KOPT-K1 (cell line): Measurements from ENCODE around the gene KAT6B.
"Not testable (repeated sequence)": the region's sequence is repeated elsewhere in the genome, so short reads cannot be mapped to it uniquely, and the experiment has no call there.

ENCODE experiments used
- H3K27ac ChIP-seq: fragments of 200-600 bp; sonication (generic); 2 replicates; pipeline ENCODE4 v1.5.1; 2016; ENCODE audit warnings: antibody characterized with exemption, mild to moderate bottlenecking, low read depth, low read length; ENCODE audit not compliant: poor library complexity, severe bottlenecking
- H3K36me3 ChIP-seq: fragments of 200-600 bp; sonication (generic); 2 replicates; pipeline ENCODE4 v1.5.1; 2017; ENCODE audit warnings: antibody characterized with exemption, mild to moderate bottlenecking, low read length, moderate library complexity; ENCODE audit not compliant: insufficient read depth
- H3K9me3 ChIP-seq: fragments of 200-600 bp; sonication (generic); 2 replicates; pipeline ENCODE4 v1.5.1; 2017; ENCODE audit warnings: antibody characterized with exemption, low read length, mild to moderate bottlenecking; ENCODE audit not compliant: insufficient read depth, poor library complexity, severe bottlenecking

KAT6B gene

GRCh38 chr10:74826142-74827044 is at the start of gene KAT6B:
KAT6B (plus strand) TSS chr10:74826600; CDS start chr10:74842858, 16,258 bp downstream.
- Histone ChIP-seq H3K36me3 (no peaks in the 10 kb centered on the region), H3K27ac (peak within 1 kb of the TSS; percentile 92), H3K9me3 (no peaks in the 10 kb centered on the region)

- H3K9me3 ChIP-seq = peaks cover 35% of the 10 kb centered on the region
- no peaks in the 10 kb centered on the region for H3K36me3 ChIP-seq
Measured at GRCh38 chr10:74778436-74779094, 47.8 kb upstream of the KAT6B start.

GRCh38 chr10:74781870-74782269 is 44.5 kb upstream of the KAT6B start:
- not testable (repeated sequence) for H3K27ac ChIP-seq, H3K36me3 ChIP-seq
- H3K9me3 ChIP-seq = peaks cover 17% of the 10 kb centered on the region

More at GRCh38 chr10:74778436-74779094, 47.8 kb upstream of the KAT6B start:
- H3K27ac ChIP-seq = no peak overlapping the region

- no peaks in the 10 kb centered on the region for H3K9me3 ChIP-seq
- no peak overlapping the region for H3K27ac ChIP-seq
- no peaks in the 10 kb centered on the region for H3K36me3 ChIP-seq
Measured at GRCh38 chr10:74784462-74784861, 41.9 kb upstream of the KAT6B start.

GRCh38 chr10:74786126-74786525 is 40.3 kb upstream of the KAT6B start:
- Histone ChIP-seq H3K9me3 (no peaks in the 10 kb centered on the region), H3K36me3 (no peaks in the 10 kb centered on the region), H3K27ac (no peak overlapping the region)

GRCh38 chr10:74787457-74787856 is 38.9 kb upstream of the KAT6B start:
- Histone ChIP-seq H3K36me3 (no peaks in the 10 kb centered on the region), H3K9me3 (no peaks in the 10 kb centered on the region), H3K27ac (no peak overlapping the region)

GRCh38 chr10:74791979-74792378 is 34.4 kb upstream of the KAT6B start:
- H3K36me3 ChIP-seq, H3K27ac ChIP-seq, H3K9me3 ChIP-seq: not testable (repeated sequence)

GRCh38 chr10:74792726-74793125 is 33.7 kb upstream of the KAT6B start:
- Histone ChIP-seq H3K27ac (no peak overlapping the region), H3K36me3 (no peaks in the 10 kb centered on the region), H3K9me3 (no peaks in the 10 kb centered on the region)

- H3K9me3 ChIP-seq, H3K36me3 ChIP-seq, H3K27ac ChIP-seq: not testable (repeated sequence)
Measured at GRCh38 chr10:74793240-74793639, 33.2 kb upstream of the KAT6B start.

- Histone ChIP-seq H3K9me3 (no peaks in the 10 kb centered on the region), H3K36me3 (no peaks in the 10 kb centered on the region), H3K27ac (no peak overlapping the region)
Measured at GRCh38 chr10:74794531-74794930, 31.9 kb upstream of the KAT6B start.

- no peaks in the 10 kb centered on the region for H3K9me3 ChIP-seq
- H3K27ac ChIP-seq = no peak overlapping the region
- no peaks in the 10 kb centered on the region for H3K36me3 ChIP-seq
Measured at GRCh38 chr10:74797550-74797949, 28.9 kb upstream of the KAT6B start.

GRCh38 chr10:74799721-74800221 is 26.6 kb upstream of the KAT6B start:
- no peak overlapping the region for H3K27ac ChIP-seq
- H3K36me3 ChIP-seq = no peaks in the 10 kb centered on the region
- H3K9me3 ChIP-seq = no peaks in the 10 kb centered on the region

GRCh38 chr10:74801447-74801846 is 25.0 kb upstream of the KAT6B start:
- no peaks in the 10 kb centered on the region for H3K9me3 ChIP-seq
- no peaks in the 10 kb centered on the region for H3K36me3 ChIP-seq
- no peak overlapping the region for H3K27ac ChIP-seq

- Histone ChIP-seq H3K27ac (no peak overlapping the region), H3K9me3 (no peaks in the 10 kb centered on the region), H3K36me3 (no peaks in the 10 kb centered on the region)
Measured at GRCh38 chr10:74808501-74808900, 17.9 kb upstream of the KAT6B start.

GRCh38 chr10:74810087-74810486 is 16.3 kb upstream of the KAT6B start:
- no peaks in the 10 kb centered on the region for H3K36me3 ChIP-seq
- no peak overlapping the region for H3K27ac ChIP-seq
- H3K9me3 ChIP-seq = no peaks in the 10 kb centered on the region
